ENCODE results near the gene AGO1.

GRCh38 chr1:35925741-35926140, 42.7 kb downstream of the AGO1 start:
- TF ChIP-seq CTCF (IDR thresholded peaks at IDR 0.05) (no peak), ZFX (IDR thresholded peaks at IDR 0.05; ENCODE audit: borderline replicate concordance) (no peak)
